Spleen (tissue), 11 donors: ENCODE measurements around the gene IMPDH1. TPM values are rescaled to one million over a fixed set of nuclear protein-coding genes. Genes with fewer than 3 reads are reported as not detected.

Source experiments
- DNase-seq: peaks from one replicate; pipeline ENCODE4 v3.0.0-alpha.2; 2020
- H3K27ac ChIP-seq, 8 donors: fragments of 200-600 bp; sonication (generic) in 7 of 8; 1 replicate in 4 of 8; 2 replicates in 4 of 8; pipeline versions ENCODE4 v1.5.0 to v1.8.0; 2016 to 2021; ENCODE audit warnings: inconsistent platforms in 4 of 8, mild to moderate bottlenecking in 4 of 8, moderate library complexity in 1 of 8
- H3K27me3 ChIP-seq, 7 donors: fragments of 200-600 bp; sonication (generic) in 6 of 7; replicated peaks in 1 of 7; 1 replicate in 4 of 7; 2 replicates in 3 of 7; pipeline versions ENCODE4 v1.5.0 to v1.8.0; 2016 to 2021; ENCODE audit warnings: inconsistent platforms in 3 of 7, mild to moderate bottlenecking in 1 of 7
- H3K36me3 ChIP-seq, 6 donors: fragments of 200-600 bp; sonication (generic) in 5 of 6; 1 replicate in 4 of 6; 2 replicates in 2 of 6; pipeline versions ENCODE4 v1.5.0 to v1.8.0; 2016 to 2021; ENCODE audit warnings: inconsistent platforms in 2 of 6
- H3K4me1 ChIP-seq, 6 donors: fragments of 200-600 bp; sonication (generic) in 5 of 6; 1 replicate in 3 of 6; 2 replicates in 3 of 6; pipeline versions ENCODE4 v1.5.0 to v1.8.0; 2016 to 2021; ENCODE audit warnings: inconsistent platforms in 3 of 6
- H3K4me3 ChIP-seq, 8 donors: fragments of 200-600 bp; sonication (generic) in 7 of 8; 1 replicate in 4 of 8; 2 replicates in 4 of 8; pipeline versions ENCODE4 v1.5.0 to v1.8.0; 2016 to 2021; ENCODE audit warnings: inconsistent platforms in 4 of 8, mild to moderate bottlenecking in 4 of 8, moderate library complexity in 2 of 8
- H3K9me3 ChIP-seq, 8 donors: fragments of 200-600 bp; sonication (generic) in 7 of 8; 1 replicate in 4 of 8; 2 replicates in 4 of 8; pipeline versions ENCODE4 v1.5.0 to v1.8.0; 2016 to 2021; ENCODE audit warnings: inconsistent platforms in 4 of 8
- POLR2A ChIP-seq, 3 donors: fragments of 450-650 bp; IDR thresholded peaks; one replicate each; pipeline ENCODE4 v1.5.1; 2017; ENCODE audit warnings: antibody characterized with exemption in 3 of 3, mild to moderate bottlenecking in 1 of 3
- POLR2AphosphoS5 ChIP-seq, 3 donors: sonication (generic); formaldehyde crosslinking; IDR thresholded peaks; one replicate each; pipeline ENCODE4 v1.5.1; 2017; ENCODE audit warnings: antibody characterized with exemption in 3 of 3
- WGBS, 5 donors: extraction: QIAGEN DNeasy Blood & Tissue Kit in 3 of 5; methylation state at CpG; one replicate each; pipeline versions ENCODE4 v1.1.5 to v1.1.7; 2013 to 2018; 5-methylcytosine and 5-hydroxymethylcytosine counted together
- intact Hi-C: fragments of 100-400 bp; cut with DNase I; formaldehyde crosslinking; loops from one replicate; pipeline ENCODE4 v1.15.0; 2023; ENCODE audit warnings: low total_unique reads
- polyA plus RNA-seq, 3 donors: library from polyadenylated mRNA; stranded (reverse); fragments of 200-250 nt; gene quantifications; one replicate each; pipeline ENCODE4 v1.2.1, GENCODE V29; 2013
- total RNA-seq, 7 donors: library from RNA; depleted of rRNA in 3 of 7; stranded (reverse); fragments of >200 nt in 3 of 7; fragmentation: NEBNext Ultra II Directional in 4 of 7; extraction: Animal tissue kit (Norgen Biotek cat#: 25700) in 4 of 7; gene quantifications; one replicate each; pipeline versions ENCODE4 v1.1.0 to v1.2.1, GENCODE V29; 2016 to 2021
- TF ChIP-seq, protein P1 (sequence below), 11 experiments: fragments of 200-600 bp in 7 of 11; fragments of 450-650 bp in 4 of 11; sonication (generic) in 4 of 11; IDR thresholded peaks in 8 of 11; conservative IDR thresholded peaks in 3 of 11; 1 replicate in 7 of 11; 2 replicates in 4 of 11; pipeline versions ENCODE4 v1.4.0 to v1.8.0; 2016 to 2021; ENCODE audit warnings: antibody characterized with exemption in 11 of 11, inconsistent platforms in 4 of 11, mild to moderate bottlenecking in 1 of 11
- donor health status: healthy with polysubstance abuse.
- donor health status: DM: no; HTN: no; CAD: no; lungs with moderate emphysema.
- donor health status: DM: no; HTN: no; CAD: no.
- donor health status: Bipolar disorder and iron deficiency.
- donor health status: healthy.
- donor health status: DM: no; HTN: no; CAD: no.
- donor health status: DM: yes; HTN: yes; CAD: no.

The IMPDH1 gene
- total and polyA plus RNA-seq, 10 donors, result 29.9 to 120 (median 83.1) TPM

DNA sequence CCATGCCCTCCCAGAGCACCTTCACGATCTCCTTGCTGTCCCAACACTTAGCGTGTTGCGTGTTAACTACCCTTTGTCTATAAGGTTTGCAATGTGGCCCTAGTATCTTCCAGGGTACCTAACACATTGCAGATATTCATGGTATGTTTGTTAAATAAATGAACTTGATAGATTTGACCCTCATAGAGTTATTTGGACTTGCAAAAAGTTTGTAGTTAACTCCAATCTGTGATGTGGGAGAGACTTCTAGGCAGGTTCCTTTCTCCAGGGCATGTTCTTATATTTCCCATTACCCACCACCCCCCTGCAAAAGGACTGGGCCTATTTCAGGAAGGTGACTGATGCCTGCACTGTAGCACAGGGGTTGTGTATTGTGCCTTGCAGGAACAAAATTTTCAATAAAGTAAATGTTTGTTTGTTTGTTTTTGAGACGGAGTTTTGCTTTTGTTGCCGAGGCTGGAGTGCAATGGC, 46.5 kb upstream of the IMPDH1 start:
- H3K27me3 ChIP-seq, result no peaks in the 10 kb centered on the region
- peak overlapping the region; percentile 67 to 92 (median 78) for H3K4me3 ChIP-seq
- no peaks in the 10 kb centered on the region for H3K9me3 ChIP-seq
- 6 to 17% (median 13%) methylated on average over 5 of the region's 5 CpGs for WGBS, 5 donors
- H3K4me1 ChIP-seq, result peaks cover 7 to 64% (median 44%) of the 10 kb centered on the region in 6 donors
- TF ChIP-seq, protein P1, sequence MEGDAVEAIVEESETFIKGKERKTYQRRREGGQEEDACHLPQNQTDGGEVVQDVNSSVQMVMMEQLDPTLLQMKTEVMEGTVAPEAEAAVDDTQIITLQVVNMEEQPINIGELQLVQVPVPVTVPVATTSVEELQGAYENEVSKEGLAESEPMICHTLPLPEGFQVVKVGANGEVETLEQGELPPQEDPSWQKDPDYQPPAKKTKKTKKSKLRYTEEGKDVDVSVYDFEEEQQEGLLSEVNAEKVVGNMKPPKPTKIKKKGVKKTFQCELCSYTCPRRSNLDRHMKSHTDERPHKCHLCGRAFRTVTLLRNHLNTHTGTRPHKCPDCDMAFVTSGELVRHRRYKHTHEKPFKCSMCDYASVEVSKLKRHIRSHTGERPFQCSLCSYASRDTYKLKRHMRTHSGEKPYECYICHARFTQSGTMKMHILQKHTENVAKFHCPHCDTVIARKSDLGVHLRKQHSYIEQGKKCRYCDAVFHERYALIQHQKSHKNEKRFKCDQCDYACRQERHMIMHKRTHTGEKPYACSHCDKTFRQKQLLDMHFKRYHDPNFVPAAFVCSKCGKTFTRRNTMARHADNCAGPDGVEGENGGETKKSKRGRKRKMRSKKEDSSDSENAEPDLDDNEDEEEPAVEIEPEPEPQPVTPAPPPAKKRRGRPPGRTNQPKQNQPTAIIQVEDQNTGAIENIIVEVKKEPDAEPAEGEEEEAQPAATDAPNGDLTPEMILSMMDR (IDR thresholded peaks at IDR 0.05 in 8 of 11, conservative IDR thresholded peaks at IDR 0.05 in 3 of 11), result no peak
- TF ChIP-seq POLR2A (IDR thresholded peaks at IDR 0.05) (no peak), POLR2AphosphoS5 (IDR thresholded peaks at IDR 0.05) (no peak)
- peaks cover 0 to 9% (median 0%) of the 10 kb centered on the region in 6 donors for H3K36me3 ChIP-seq
- DNase-seq, result no peak
- peak overlapping the region; percentile 55 to 93 (median 88) for H3K27ac ChIP-seq
- intact Hi-C loops, result no loop called here

GRCh38 chr7:128455543-128456254, 45.9 kb upstream of the IMPDH1 start, which contains the start of gene HILPDA:
TSS of gene HILPDA (plus strand) at chr7:128455878. CDS start at chr7:128457269, 1,391 bp downstream.
- Histone ChIP-seq H3K36me3 (peaks cover 0 to 9% (median 0%) of the 10 kb centered on the region in 6 donors), H3K9me3 (no peaks in the 10 kb centered on the region), H3K27me3 (no peaks in the 10 kb centered on the region), H3K4me1 (peaks cover 7 to 61% (median 44%) of the 10 kb centered on the region in 6 donors), H3K4me3 (peak within 1 kb of the TSS; percentile 67 to 92 (median 78)), H3K27ac (peak within 1 kb of the TSS; percentile 55 to 93 (median 88))
- WGBS, 5 donors, result 0 to 1% (median 0%) methylated on average over 28 to 64 of the region's 64 CpGs
- peak; percentile 98 for DNase-seq
- intact Hi-C loops, result no loop called here
- TF ChIP-seq POLR2AphosphoS5 (IDR thresholded peaks at IDR 0.05), result peak; percentile 94 to 96 (median 96)
- peak in 1 of 3 donors; percentile 70 for TF ChIP-seq POLR2A (IDR thresholded peaks at IDR 0.05)
- TF ChIP-seq, protein P1 (IDR thresholded peaks at IDR 0.05 in 8 of 11, conservative IDR thresholded peaks at IDR 0.05 in 3 of 11), result peak in 1 of 11 experiments; percentile 24

DNA sequence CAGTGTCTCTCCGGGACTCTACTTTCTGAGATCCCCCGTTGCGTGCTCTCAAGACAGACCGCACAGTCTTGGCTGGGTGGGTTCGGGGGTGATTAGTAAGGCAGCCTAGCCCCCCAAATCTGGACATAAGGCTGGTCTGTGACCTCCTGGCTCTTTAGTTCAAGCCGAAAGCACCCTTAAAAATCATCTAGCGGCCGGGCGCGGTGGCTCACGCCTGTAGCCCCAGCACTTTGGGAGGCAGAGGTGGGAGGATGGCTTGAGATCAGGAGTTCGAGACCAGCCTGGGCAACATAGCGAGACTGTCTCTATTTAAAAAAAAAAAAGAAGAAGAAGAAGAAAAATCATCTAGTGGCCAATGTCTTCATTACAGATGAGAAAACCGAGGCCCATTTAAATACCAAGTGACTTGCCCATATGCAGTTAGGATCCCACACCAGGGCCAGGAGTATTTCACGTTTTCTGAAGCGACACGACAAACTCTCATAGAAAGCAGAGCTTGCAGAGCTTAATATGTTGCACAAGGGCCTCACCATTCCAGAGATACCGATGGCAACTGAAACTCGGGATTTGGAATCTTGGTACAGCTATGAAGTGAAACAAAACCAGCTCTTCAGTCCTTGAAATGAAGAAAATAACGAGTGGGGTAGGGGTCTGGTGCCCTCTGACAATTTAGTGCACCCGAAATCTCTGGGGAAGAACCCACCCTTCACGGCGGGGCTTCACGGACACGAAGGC, 45.2 kb upstream of the IMPDH1 start:
- Histone ChIP-seq H3K4me1 (peaks cover 7 to 60% (median 44%) of the 10 kb centered on the region in 6 donors), H3K27ac (peak overlapping the region; percentile 55 to 93 (median 88)), H3K9me3 (no peaks in the 10 kb centered on the region), H3K36me3 (peaks cover 0 to 9% (median 0%) of the 10 kb centered on the region in 6 donors), H3K27me3 (no peaks in the 10 kb centered on the region), H3K4me3 (peak overlapping the region; percentile 67 to 92 (median 78))
- intact Hi-C loops, result no loop called here
- TF ChIP-seq, protein P1 (IDR thresholded peaks at IDR 0.05 in 8 of 11, conservative IDR thresholded peaks at IDR 0.05 in 3 of 11), result no peak
- TF ChIP-seq POLR2AphosphoS5 (IDR thresholded peaks at IDR 0.05), result no peak
- no peak for TF ChIP-seq POLR2A (IDR thresholded peaks at IDR 0.05)
- WGBS, 5 donors, result 48 to 55% (median 50%) methylated on average over 24 to 25 of the region's 25 CpGs
- no peak for DNase-seq
